ENCODE data around the gene LY6G5B.

The LY6G5B gene

GRCh38 chr6:31692353-31692752 is 22.6 kb downstream of the LY6G5B start:
- H3K27ac ChIP-seq (ENCODE audit: low read depth, low read length, poor library complexity, severe bottlenecking), result no peak overlapping the region
- no peaks in the 10 kb centered on the region for H3K27me3 ChIP-seq (ENCODE audit: insufficient read depth, low read length)
- H3F3A ChIP-seq (ENCODE audit: insufficient read depth, low read length), result no peaks in the 10 kb centered on the region
- no peaks in the 10 kb centered on the region for H3K79me2 ChIP-seq (ENCODE audit: insufficient read depth, low read length)
- peaks cover 8% of the 10 kb centered on the region for H3K4me1 ChIP-seq (ENCODE audit: insufficient read depth, low read length, severe bottlenecking)
- H3K4me3 ChIP-seq (ENCODE audit: low read depth, low read length, poor library complexity, severe bottlenecking), result no peak overlapping the region
- H3K9me2 ChIP-seq (ENCODE audit: low read depth, low read length), result no peaks in the 10 kb centered on the region
- peaks cover 66% of the 10 kb centered on the region for H3K36me3 ChIP-seq (ENCODE audit: insufficient read depth, low read length)
- no peak overlapping the region for H3K9ac ChIP-seq (ENCODE audit: low read length)
- no peaks in the 10 kb centered on the region for H4K20me1 ChIP-seq (ENCODE audit: insufficient read depth, low read length)
- no peak overlapping the region for H2AFZ ChIP-seq (ENCODE audit: low read length)
- H3K9me3 ChIP-seq (ENCODE audit: low read length), result no peaks in the 10 kb centered on the region
- no peak overlapping the region for H3K4me2 ChIP-seq (ENCODE audit: low read length)
- TF ChIP-seq EZH2 (IDR thresholded peaks at IDR 0.05; ENCODE audit: borderline replicate concordance, low read length), result no peak

- Histone ChIP-seq H3K9me2 (ENCODE audit: low read depth, low read length) (no peaks in the 10 kb centered on the region), H4K20me1 (ENCODE audit: insufficient read depth, low read length) (no peaks in the 10 kb centered on the region), H3F3A (ENCODE audit: insufficient read depth, low read length) (no peaks in the 10 kb centered on the region), H3K27me3 (ENCODE audit: insufficient read depth, low read length) (no peaks in the 10 kb centered on the region), H3K4me2 (ENCODE audit: low read length) (no peak overlapping the region), H3K4me3 (ENCODE audit: low read depth, low read length, poor library complexity, severe bottlenecking) (no peak overlapping the region), H2AFZ (ENCODE audit: low read length) (no peak overlapping the region), H3K27ac (ENCODE audit: low read depth, low read length, poor library complexity, severe bottlenecking) (no peak overlapping the region), H3K36me3 (ENCODE audit: insufficient read depth, low read length) (peaks cover 61% of the 10 kb centered on the region), H3K9me3 (ENCODE audit: low read length) (no peaks in the 10 kb centered on the region), H3K4me1 (ENCODE audit: insufficient read depth, low read length, severe bottlenecking) (peaks cover 8% of the 10 kb centered on the region), H3K79me2 (ENCODE audit: insufficient read depth, low read length) (no peaks in the 10 kb centered on the region), H3K9ac (ENCODE audit: low read length) (no peak overlapping the region)
- TF ChIP-seq EZH2 (IDR thresholded peaks at IDR 0.05; ENCODE audit: borderline replicate concordance, low read length) (no peak), CTCF (IDR thresholded peaks at IDR 0.05; ENCODE audit: low read length) (no peak)
Measured at GRCh38 chr6:31692886-31693285, 23.1 kb downstream of the LY6G5B start.

GRCh38 chr6:31693535-31693934 is 23.8 kb downstream of the LY6G5B start:
- H3K4me2 ChIP-seq (ENCODE audit: low read length), result no peak overlapping the region
- H4K20me1 ChIP-seq (ENCODE audit: insufficient read depth, low read length), result no peaks in the 10 kb centered on the region
- no peaks in the 10 kb centered on the region for H3K9me2 ChIP-seq (ENCODE audit: low read depth, low read length)
- peaks cover 8% of the 10 kb centered on the region for H3K4me1 ChIP-seq (ENCODE audit: insufficient read depth, low read length, severe bottlenecking)
- TF ChIP-seq CTCF (IDR thresholded peaks at IDR 0.05; ENCODE audit: low read length), result no peak
- no peak for TF ChIP-seq EZH2 (IDR thresholded peaks at IDR 0.05; ENCODE audit: borderline replicate concordance, low read length)
- no peak overlapping the region for H3K27ac ChIP-seq (ENCODE audit: low read depth, low read length, poor library complexity, severe bottlenecking)
- H2AFZ ChIP-seq (ENCODE audit: low read length), result no peak overlapping the region
- no peaks in the 10 kb centered on the region for H3K27me3 ChIP-seq (ENCODE audit: insufficient read depth, low read length)
- H3F3A ChIP-seq (ENCODE audit: insufficient read depth, low read length), result no peaks in the 10 kb centered on the region
- H3K79me2 ChIP-seq (ENCODE audit: insufficient read depth, low read length), result no peaks in the 10 kb centered on the region
- H3K9me3 ChIP-seq (ENCODE audit: low read length), result no peaks in the 10 kb centered on the region
- H3K9ac ChIP-seq (ENCODE audit: low read length), result no peak overlapping the region
- H3K36me3 ChIP-seq (ENCODE audit: insufficient read depth, low read length), result peaks cover 54% of the 10 kb centered on the region
- no peak overlapping the region for H3K4me3 ChIP-seq (ENCODE audit: low read depth, low read length, poor library complexity, severe bottlenecking)

- Histone ChIP-seq H3K9ac (ENCODE audit: low read length) (no peak overlapping the region), H2AFZ (ENCODE audit: low read length) (no peak overlapping the region), H3F3A (ENCODE audit: insufficient read depth, low read length) (no peaks in the 10 kb centered on the region), H3K4me2 (ENCODE audit: low read length) (no peak overlapping the region), H3K4me1 (ENCODE audit: insufficient read depth, low read length, severe bottlenecking) (peaks cover 17% of the 10 kb centered on the region), H4K20me1 (ENCODE audit: insufficient read depth, low read length) (no peaks in the 10 kb centered on the region), H3K36me3 (ENCODE audit: insufficient read depth, low read length) (peaks cover 39% of the 10 kb centered on the region), H3K27ac (ENCODE audit: low read depth, low read length, poor library complexity, severe bottlenecking) (no peak overlapping the region), H3K9me3 (ENCODE audit: low read length) (no peaks in the 10 kb centered on the region), H3K79me2 (ENCODE audit: insufficient read depth, low read length) (0 out of 2 replicates have a peak, but pooled peaks cover 5% of the 10 kb centered on the region), H3K4me3 (ENCODE audit: low read depth, low read length, poor library complexity, severe bottlenecking) (no peak overlapping the region), H3K27me3 (ENCODE audit: insufficient read depth, low read length) (no peaks in the 10 kb centered on the region), H3K9me2 (ENCODE audit: low read depth, low read length) (no peaks in the 10 kb centered on the region)
- TF ChIP-seq CTCF (IDR thresholded peaks at IDR 0.05; ENCODE audit: low read length), result no peak
- TF ChIP-seq EZH2 (IDR thresholded peaks at IDR 0.05; ENCODE audit: borderline replicate concordance, low read length), result no peak
Measured at GRCh38 chr6:31697555-31697954, 27.8 kb downstream of the LY6G5B start.

All from OCI-LY1 (cell line).